WTC11 (cell line): Measurements from ENCODE around the gene SLC9C1. TPM values are rescaled to one million over a fixed set of nuclear protein-coding genes. Genes with fewer than 3 reads are reported as not detected.

Experiments used
- ATAC-seq: fragments of 200-7000 bp; cut with Tn5 transposase; 2 replicates; pipeline ENCODE4 v1.10.0; 2021; ENCODE audit warnings: mild to moderate bottlenecking, moderate library complexity
- CTCF ChIA-PET: fragments of 300-600 bp; sonication (Branson Sonifier 250); formaldehyde crosslinking; loops from one replicate; lab custom pipeline; 2021; ENCODE audit warnings: antibody characterized with exemption; lab: Charles Lee
- POLR2A ChIA-PET: fragments of 350-600 bp; sonication (Branson Sonifier 250); formaldehyde crosslinking; loops from one replicate; lab custom pipeline; 2021; ENCODE audit warnings: antibody characterized with exemption; lab: Charles Lee
- DNase-seq: peaks from one replicate; pipeline ENCODE4 v3.0.0; 2021; ENCODE audit warnings: low spot score
- H3K27ac Mint-ChIP-seq: 2 replicates; pipeline ENCODE4 v1.8.0; 2021; ENCODE audit warnings: mixed read lengths
- H3K27me3 Mint-ChIP-seq: 2 replicates; pipeline ENCODE4 v1.8.0; 2021; ENCODE audit warnings: low read depth, mild to moderate bottlenecking, moderate library complexity, mixed read lengths
- H3K36me3 Mint-ChIP-seq: 2 replicates; pipeline ENCODE4 v1.8.0; 2021; ENCODE audit warnings: mixed read lengths
- H3K4me1 Mint-ChIP-seq: 2 replicates; pipeline ENCODE4 v1.8.0; 2022; ENCODE audit warnings: mixed read lengths
- H3K4me3 Mint-ChIP-seq: 2 replicates; pipeline ENCODE4 v1.8.0; 2021; ENCODE audit warnings: mild to moderate bottlenecking, moderate library complexity, mixed read lengths
- H3K9me3 Mint-ChIP-seq: 2 replicates; pipeline ENCODE4 v1.8.0; 2021; ENCODE audit warnings: mixed read lengths
- ATF1 ChIP-seq: sonication (generic); formaldehyde crosslinking; IDR thresholded peaks from 2 replicates; pipeline ENCODE4 v1.8.1; 2023; ENCODE audit warnings: mild to moderate bottlenecking, moderate library complexity, missing genetic modification reagents
- ATF6 ChIP-seq: sonication (generic); formaldehyde crosslinking; IDR thresholded peaks from 2 replicates; pipeline ENCODE4 v1.8.1; 2023; ENCODE audit warnings: mild to moderate bottlenecking, missing genetic modification reagents
- CDX4 ChIP-seq: fragments of 250-450 bp; sonication (Bioruptor Pico); IDR thresholded peaks from 2 replicates; pipeline ENCODE4 v1.9.0; 2021; ENCODE audit warnings: moderate library complexity, mild to moderate bottlenecking, inconsistent platforms, borderline replicate concordance
- CREB1 ChIP-seq: sonication (generic); formaldehyde crosslinking; IDR thresholded peaks from 2 replicates; pipeline ENCODE4 v1.8.0; 2023; ENCODE audit warnings: mild to moderate bottlenecking, missing genetic modification reagents
- ERG ChIP-seq: fragments of 250-450 bp; sonication (Bioruptor Pico); IDR thresholded peaks from 2 replicates; pipeline ENCODE4 v1.8.0; 2021; ENCODE audit warnings: mild to moderate bottlenecking
- GABPB1 ChIP-seq: sonication (generic); formaldehyde crosslinking; IDR thresholded peaks from 2 replicates; pipeline ENCODE4 v1.8.1; 2023; ENCODE audit warnings: mild to moderate bottlenecking, missing genetic modification reagents
- GRHL2 ChIP-seq: fragments of 250-450 bp; sonication (Bioruptor Pico); IDR thresholded peaks from 2 replicates; pipeline ENCODE4 v1.8.0; 2022; ENCODE audit warnings: mild to moderate bottlenecking, moderate library complexity; ENCODE audit not compliant: insufficient replicate concordance, severe bottlenecking
- GTF2I ChIP-seq: fragments of 250-450 bp; sonication (Bioruptor Pico); conservative IDR thresholded peaks from 2 replicates; pipeline ENCODE4 v1.4.0; 2021; ENCODE audit warnings: mild to moderate bottlenecking
- HMGA2 ChIP-seq: fragments of 250-450 bp; sonication (Bioruptor Pico); IDR thresholded peaks from 2 replicates; pipeline ENCODE4 v1.4.0; 2021; ENCODE audit warnings: mild to moderate bottlenecking, moderate library complexity
- NFATC4 ChIP-seq: fragments of 250-450 bp; sonication (Bioruptor Pico); IDR thresholded peaks from 2 replicates; pipeline ENCODE4 v1.9.0; 2021; ENCODE audit warnings: mild to moderate bottlenecking
- NFE2L1 ChIP-seq: sonication (generic); formaldehyde crosslinking; IDR thresholded peaks from 2 replicates; pipeline ENCODE4 v1.8.1; 2023; ENCODE audit warnings: missing genetic modification reagents
- NFYB ChIP-seq: sonication (generic); formaldehyde crosslinking; conservative IDR thresholded peaks from 2 replicates; pipeline ENCODE4 v1.8.0; 2022; ENCODE audit warnings: low read depth, missing genetic modification reagents
- NR2C2 ChIP-seq: sonication (generic); formaldehyde crosslinking; IDR thresholded peaks from 2 replicates; pipeline ENCODE4 v1.8.0; 2022; ENCODE audit warnings: mild to moderate bottlenecking, missing genetic modification reagents
- RORB ChIP-seq: fragments of 250-450 bp; sonication (Bioruptor Pico); IDR thresholded peaks from 2 replicates; pipeline ENCODE4 v1.9.0; 2021; ENCODE audit warnings: mild to moderate bottlenecking
- TP53 ChIP-seq: sonication (generic); formaldehyde crosslinking; IDR thresholded peaks from 2 replicates; pipeline ENCODE4 v1.8.1; 2023; ENCODE audit warnings: mild to moderate bottlenecking, missing genetic modification reagents
- ZNF219 ChIP-seq: sonication (generic); formaldehyde crosslinking; IDR thresholded peaks from 2 replicates; pipeline ENCODE4 v1.8.0; 2023; ENCODE audit warnings: missing genetic modification reagents, mild to moderate bottlenecking, borderline replicate concordance
- ZNF263 ChIP-seq: sonication (generic); formaldehyde crosslinking; IDR thresholded peaks from 2 replicates; pipeline ENCODE4 v1.8.1; 2022; ENCODE audit warnings: low read depth, mild to moderate bottlenecking, moderate library complexity, missing genetic modification reagents
- ZNF396 ChIP-seq: fragments of 250-450 bp; sonication (Bioruptor Pico); IDR thresholded peaks from 2 replicates; pipeline ENCODE4 v1.8.0; 2021; ENCODE audit warnings: mild to moderate bottlenecking, moderate library complexity, borderline replicate concordance
- ZNF416 ChIP-seq: fragments of 250-450 bp; sonication (Bioruptor Pico); IDR thresholded peaks from 2 replicates; pipeline ENCODE4 v1.9.0; 2021; ENCODE audit warnings: mild to moderate bottlenecking, inconsistent platforms
- total RNA-seq: library from RNA; stranded (reverse); gene quantifications from 3 replicates; pipeline ENCODE4 v1.2.3, GENCODE V29; 2021
- TF ChIP-seq, protein P1 (sequence below): sonication (generic); formaldehyde crosslinking; IDR thresholded peaks from 2 replicates; pipeline ENCODE4 v1.8.0; 2022; ENCODE audit warnings: mild to moderate bottlenecking, missing genetic modification reagents

SLC9C1 gene
- total RNA-seq, 1 experiment from 2014 or later = 3.5 TPM

DNA sequence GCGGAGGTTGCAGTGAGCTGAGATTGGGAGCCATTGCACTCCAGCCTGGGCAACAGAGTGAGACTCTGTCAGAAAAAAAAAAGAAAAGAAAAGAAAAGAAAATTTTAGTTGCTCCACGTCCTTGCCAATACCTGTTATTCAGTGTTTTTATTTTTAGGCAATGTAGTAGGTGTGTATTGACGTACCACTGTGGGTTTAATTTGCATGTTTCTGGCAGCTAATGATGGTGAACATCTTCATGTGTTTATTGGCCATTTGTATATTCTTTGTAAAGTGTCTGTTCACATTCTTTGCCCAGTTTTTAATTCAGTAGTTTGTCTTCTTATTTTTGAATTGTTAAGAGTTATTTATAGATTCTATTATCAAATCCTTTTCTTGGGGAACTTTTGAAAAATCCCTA lies 122.9 kb downstream of the SLC9C1 start:
- ATAC-seq (no peak), DNase-seq (no peak)
- peaks cover 4% of the 10 kb centered on the region for H3K4me1 Mint-ChIP-seq
- no peaks in the 10 kb centered on the region for H3K27me3 Mint-ChIP-seq
- H3K9me3 Mint-ChIP-seq = peaks cover 17% of the 10 kb centered on the region
- CTCF ChIA-PET = no interaction called here
- no peak overlapping the region for H3K27ac Mint-ChIP-seq
- POLR2A ChIA-PET = no interaction called here
- peaks cover 2% of the 10 kb centered on the region for H3K36me3 Mint-ChIP-seq
- no peak overlapping the region for H3K4me3 Mint-ChIP-seq
- no peak for TF ChIP-seq ZNF263

- ATAC-seq (no peak), DNase-seq (no peak)
- peaks cover 12% of the 10 kb centered on the region for H3K36me3 Mint-ChIP-seq
- no peaks in the 10 kb centered on the region for H3K27me3 Mint-ChIP-seq
- H3K4me1 Mint-ChIP-seq = peaks cover 4% of the 10 kb centered on the region
- ChIA-PET CTCF (no interaction called here), POLR2A (no interaction called here)
- peaks cover 23% of the 10 kb centered on the region for H3K9me3 Mint-ChIP-seq
- no peak overlapping the region for H3K4me3 Mint-ChIP-seq
- no peak for TF ChIP-seq ZNF219 (CRISPR knock-in tag)
- TF ChIP-seq ATF1 (CRISPR knock-in tag) = no peak
- no peak for TF ChIP-seq NFYB (CRISPR knock-in tag)
- no peak overlapping the region for H3K27ac Mint-ChIP-seq
Observed at GRCh38 chr3:112170046-112170445, 124.0 kb downstream of the SLC9C1 start.

DNA sequence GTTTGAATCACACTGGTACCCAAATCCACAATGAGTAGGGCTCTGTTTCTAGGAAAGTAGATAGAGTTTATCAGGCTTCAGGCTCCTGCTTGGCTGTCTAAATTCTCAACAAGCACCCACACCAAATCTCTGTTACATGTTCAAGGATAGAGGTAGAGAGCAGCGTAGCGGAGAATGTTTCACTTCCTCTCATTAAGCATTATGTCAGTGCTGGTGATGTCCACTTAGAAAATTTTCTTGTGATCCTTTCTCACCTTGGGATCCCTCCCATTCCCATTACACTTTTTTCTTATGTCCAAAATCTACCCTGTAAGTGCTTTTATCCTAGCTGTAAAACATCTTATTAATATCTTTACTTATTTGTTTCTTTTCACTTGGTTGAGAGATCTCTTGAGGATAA lies 126.3 kb downstream of the SLC9C1 start:
- H3K27me3 Mint-ChIP-seq = no peaks in the 10 kb centered on the region
- no peak for TF ChIP-seq ATF6 (CRISPR knock-in tag)
- no peak for TF ChIP-seq TP53
- TF ChIP-seq ZNF416 (CRISPR knock-in tag) = no peak
- TF ChIP-seq GABPB1 (CRISPR knock-in tag) = no peak
- TF ChIP-seq ZNF396 (CRISPR knock-in tag) = no peak
- no peak for TF ChIP-seq NR2C2
- TF ChIP-seq ERG (CRISPR knock-in tag) = no peak
- TF ChIP-seq GRHL2 (CRISPR knock-in tag) = no peak
- TF ChIP-seq CDX4 (CRISPR knock-in tag) = no peak
- no peak for TF ChIP-seq GTF2I (CRISPR knock-in tag)
- TF ChIP-seq, protein P1, sequence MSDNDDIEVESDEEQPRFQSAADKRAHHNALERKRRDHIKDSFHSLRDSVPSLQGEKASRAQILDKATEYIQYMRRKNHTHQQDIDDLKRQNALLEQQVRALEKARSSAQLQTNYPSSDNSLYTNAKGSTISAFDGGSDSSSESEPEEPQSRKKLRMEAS = no peak
- TF ChIP-seq NFATC4 (CRISPR knock-in tag) = no peak
- TF ChIP-seq RORB = no peak
- TF ChIP-seq CREB1 = no peak
- no peak for TF ChIP-seq NFE2L1
- no peak for DNase-seq
- peaks cover 4% of the 10 kb centered on the region for H3K4me1 Mint-ChIP-seq
- peaks cover 18% of the 10 kb centered on the region for H3K9me3 Mint-ChIP-seq
- no peak for ATAC-seq
- ChIA-PET CTCF (interaction anchor here (1.9 kb wide), 1 partner anchor 56 kb away, joined by 5 read pairs; no protein-coding TSS in a partner anchor), POLR2A (no interaction called here)
- no peak overlapping the region for H3K4me3 Mint-ChIP-seq
- H3K36me3 Mint-ChIP-seq = peaks cover 19% of the 10 kb centered on the region
- H3K27ac Mint-ChIP-seq = no peak overlapping the region

GRCh38 chr3:112149136-112149535 lies 144.9 kb downstream of the SLC9C1 start:
- DNase-seq (no peak), ATAC-seq (no peak)
- H3K27me3 Mint-ChIP-seq = no peaks in the 10 kb centered on the region
- no peak overlapping the region for H3K27ac Mint-ChIP-seq
- H3K36me3 Mint-ChIP-seq = peaks cover 47% of the 10 kb centered on the region
- H3K4me1 Mint-ChIP-seq = no peaks in the 10 kb centered on the region
- POLR2A ChIA-PET = no interaction called here
- no peak overlapping the region for H3K4me3 Mint-ChIP-seq
- H3K9me3 Mint-ChIP-seq = peaks cover 55% of the 10 kb centered on the region
- TF ChIP-seq HMGA2 (CRISPR knock-in tag) = no peak
- CTCF ChIA-PET = no interaction called here
